DND-41 (cell line): Measurements from ENCODE around the gene LBX2.
A peak's percentile ranks its signal among the peaks of the same experiment; 100 is the strongest.

Experiments used
- EZH2 ChIP-seq: IDR thresholded peaks from 3 replicates; pipeline ENCODE4 v1.6.1; 2012; ENCODE audit warnings: borderline replicate concordance, low read depth, mild to moderate bottlenecking, moderate library complexity, low read length, inconsistent platforms; ENCODE audit not compliant: severe bottlenecking
- TF ChIP-seq, protein P1 (sequence below): IDR thresholded peaks from 2 replicates; pipeline ENCODE4 v1.5.1; 2012; ENCODE audit warnings: borderline replicate concordance, low read length, moderate library complexity, mild to moderate bottlenecking; ENCODE audit not compliant: poor library complexity, severe bottlenecking; ENCODE audit errors: extremely low read depth

DNA sequence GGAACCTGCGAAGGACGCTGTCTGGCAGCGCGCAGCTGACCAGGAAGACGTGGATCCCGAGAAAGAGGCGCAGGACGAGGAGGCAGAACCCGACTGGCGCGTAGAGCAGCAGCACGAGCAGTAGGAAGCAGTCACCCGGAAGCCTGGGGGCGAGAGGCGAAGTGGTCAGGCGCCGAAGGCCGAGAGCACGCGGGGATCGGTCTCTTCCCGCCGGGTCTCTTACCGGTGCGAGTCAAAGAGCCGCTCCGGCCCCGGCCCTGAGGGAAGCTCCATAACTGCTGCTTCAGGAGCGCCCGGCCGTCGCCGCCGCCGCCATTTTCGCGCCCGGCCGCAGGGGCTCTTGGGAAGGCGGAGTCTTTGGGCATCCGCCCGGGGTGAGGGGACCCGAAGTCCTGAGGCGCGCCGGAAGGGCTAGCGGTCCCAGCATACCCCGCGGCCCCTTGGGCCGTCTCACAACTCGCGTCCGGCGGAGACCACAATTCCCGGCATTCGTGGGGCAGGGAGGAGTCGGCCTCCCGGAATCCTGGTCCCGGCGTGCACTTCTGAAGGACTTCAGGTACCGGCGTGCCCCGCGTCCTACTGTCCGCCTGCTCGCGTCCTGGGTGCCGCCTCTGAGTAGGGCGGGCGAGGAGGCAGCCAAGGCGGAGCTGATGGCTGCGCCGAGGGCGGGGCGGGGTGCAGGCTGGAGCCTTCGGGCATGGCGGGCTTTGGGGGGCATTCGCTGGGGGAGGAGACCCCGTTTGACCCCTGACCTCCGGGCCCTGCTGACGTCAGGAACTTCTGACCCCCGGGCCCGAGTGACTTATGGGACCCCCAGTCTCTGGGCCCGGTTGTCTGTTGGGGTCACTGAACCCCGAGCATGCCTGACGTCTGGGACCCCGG lies 30.2 kb upstream of the LBX2 start, which contains the start of the genes AUP1 and HTRA2:
- TF ChIP-seq, protein P1, sequence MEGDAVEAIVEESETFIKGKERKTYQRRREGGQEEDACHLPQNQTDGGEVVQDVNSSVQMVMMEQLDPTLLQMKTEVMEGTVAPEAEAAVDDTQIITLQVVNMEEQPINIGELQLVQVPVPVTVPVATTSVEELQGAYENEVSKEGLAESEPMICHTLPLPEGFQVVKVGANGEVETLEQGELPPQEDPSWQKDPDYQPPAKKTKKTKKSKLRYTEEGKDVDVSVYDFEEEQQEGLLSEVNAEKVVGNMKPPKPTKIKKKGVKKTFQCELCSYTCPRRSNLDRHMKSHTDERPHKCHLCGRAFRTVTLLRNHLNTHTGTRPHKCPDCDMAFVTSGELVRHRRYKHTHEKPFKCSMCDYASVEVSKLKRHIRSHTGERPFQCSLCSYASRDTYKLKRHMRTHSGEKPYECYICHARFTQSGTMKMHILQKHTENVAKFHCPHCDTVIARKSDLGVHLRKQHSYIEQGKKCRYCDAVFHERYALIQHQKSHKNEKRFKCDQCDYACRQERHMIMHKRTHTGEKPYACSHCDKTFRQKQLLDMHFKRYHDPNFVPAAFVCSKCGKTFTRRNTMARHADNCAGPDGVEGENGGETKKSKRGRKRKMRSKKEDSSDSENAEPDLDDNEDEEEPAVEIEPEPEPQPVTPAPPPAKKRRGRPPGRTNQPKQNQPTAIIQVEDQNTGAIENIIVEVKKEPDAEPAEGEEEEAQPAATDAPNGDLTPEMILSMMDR = peak; percentile 1
- no peak for TF ChIP-seq EZH2
